Measurements from ENCODE around the gene FSIP1. TPM values are rescaled to one million over a fixed set of nuclear protein-coding genes. Genes with fewer than 3 reads are reported as not detected.

FSIP1 gene
- total RNA-seq, 4 donors from 2014 or later = 1.9 to 8.6 (median 5.6) TPM; not detected in 1

DNA sequence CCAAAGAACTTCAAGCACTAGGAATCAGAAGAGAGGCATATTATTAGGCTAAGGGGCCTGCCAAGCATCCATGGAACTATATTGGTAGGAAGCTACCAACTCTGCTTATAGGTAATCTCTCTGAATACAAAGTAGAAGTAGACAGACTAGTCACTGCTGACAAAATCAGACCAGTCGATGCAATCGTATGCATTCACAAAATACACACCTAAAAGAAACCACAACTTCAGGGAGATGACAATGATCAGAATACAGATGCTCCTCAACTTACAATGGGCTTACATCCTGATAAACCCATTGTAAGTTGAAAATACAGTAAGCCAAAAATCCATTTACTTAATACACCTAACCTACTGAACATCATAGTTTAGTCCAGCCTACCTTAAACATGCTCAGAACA is 94.7 kb downstream of the FSIP1 start:
- TF ChIP-seq POLR2A (IDR thresholded peaks at IDR 0.05) = no peak
- no peak for TF ChIP-seq CTCF (IDR thresholded peaks at IDR 0.05)
- TF ChIP-seq EP300 (IDR thresholded peaks at IDR 0.05; ENCODE audit: low read depth) = no peak
- no peak for TF ChIP-seq POLR2AphosphoS5 (IDR thresholded peaks at IDR 0.05)
- WGBS, 2 donors (ENCODE audit: low coverage in 1 of 2) = 73 to 94% methylated on average over 2 of the region's 2 CpGs
- no peak for DNase-seq

GRCh38 chr15:39685999-39686613 is 96.5 kb downstream of the FSIP1 start:
- DNase-seq = peak; percentile 31
- no peaks in the 10 kb centered on the region for H3K27me3 ChIP-seq
- TF ChIP-seq CTCF (IDR thresholded peaks at IDR 0.05) = peak; percentile 78 to 88 (median 82)
- TF ChIP-seq POLR2A (IDR thresholded peaks at IDR 0.05) = no peak
- no peak for TF ChIP-seq POLR2AphosphoS5 (IDR thresholded peaks at IDR 0.05)
- no peak for TF ChIP-seq EP300 (IDR thresholded peaks at IDR 0.05; ENCODE audit: low read depth)
- WGBS, 2 donors (ENCODE audit: low coverage in 1 of 2) = 25 to 26% methylated on average over 4 of the region's 4 CpGs
- H3K4me3 ChIP-seq = no peak overlapping the region
- intact Hi-C loops (cut with DNase I; ENCODE audit: low total_unique reads) (loop anchor here (2.0 to 10.0 kb wide), 2 partner anchors 71 to 289 kb away; no protein-coding TSS in a partner anchor), in situ Hi-C loops (cut with MboI; ENCODE audit: low pct_ligation_motif_present in 1 of 4, low pct_unique_long_range_greater_than_20kb in 1 of 4, low sequenced_read_pairs in 3 of 4) (no loop called here)
- no peaks in the 10 kb centered on the region for H3K9me3 ChIP-seq
- H3K36me3 ChIP-seq = no peaks in the 10 kb centered on the region
- H3K4me1 ChIP-seq = peaks cover 3 to 10% (median 5%) of the 10 kb centered on the region in 4 donors
- no peak overlapping the region for H3K27ac ChIP-seq

More for the DNA sequence above, 94.7 kb downstream of the FSIP1 start:
- H3K4me1 ChIP-seq = peaks cover 0 to 12% (median 5%) of the 10 kb centered on the region in 4 donors
- in situ Hi-C loops (cut with MboI; ENCODE audit: low pct_ligation_motif_present in 1 of 4, low pct_unique_long_range_greater_than_20kb in 1 of 4, low sequenced_read_pairs in 3 of 4) (no loop called here), intact Hi-C loops (cut with DNase I; ENCODE audit: low total_unique reads) (loop anchor here (2.0 to 10.0 kb wide), 2 partner anchors 69 to 287 kb away; no protein-coding TSS in a partner anchor)
- no peaks in the 10 kb centered on the region for H3K36me3 ChIP-seq
- no peaks in the 10 kb centered on the region for H3K9me3 ChIP-seq
- no peak overlapping the region for H3K4me3 ChIP-seq
- no peaks in the 10 kb centered on the region for H3K27me3 ChIP-seq
- no peak overlapping the region for H3K27ac ChIP-seq

DNA sequence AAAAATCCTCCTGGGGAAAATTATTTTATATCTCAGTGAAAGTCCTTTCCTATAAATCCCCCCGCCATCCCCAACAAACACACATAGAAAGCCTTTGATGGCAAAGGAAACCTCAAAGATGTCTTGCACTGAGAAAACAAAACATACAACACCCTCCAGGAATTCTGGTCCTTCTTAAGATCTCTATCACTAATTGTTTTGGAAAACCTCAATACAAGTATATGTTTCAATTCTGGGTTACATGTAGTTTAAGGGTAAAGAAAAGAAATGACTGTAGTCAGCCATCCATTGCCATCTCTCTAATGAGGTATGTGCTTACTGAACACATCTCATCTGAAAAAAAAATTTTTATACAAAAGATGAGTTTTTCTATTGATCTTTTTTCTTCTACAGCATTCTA is 97.3 kb downstream of the FSIP1 start:
- TF ChIP-seq EP300 (IDR thresholded peaks at IDR 0.05; ENCODE audit: low read depth) = no peak
- no peak for TF ChIP-seq POLR2A (IDR thresholded peaks at IDR 0.05)
- no peak for TF ChIP-seq POLR2AphosphoS5 (IDR thresholded peaks at IDR 0.05)
- no peak for TF ChIP-seq CTCF (IDR thresholded peaks at IDR 0.05)
- H3K4me3 ChIP-seq = no peak overlapping the region
- H3K27me3 ChIP-seq = no peaks in the 10 kb centered on the region
- intact Hi-C loops (cut with DNase I; ENCODE audit: low total_unique reads) = loop anchor here (10.0 kb wide), 1 partner anchor 289 kb away; no protein-coding TSS in a partner anchor
- no peaks in the 10 kb centered on the region for H3K9me3 ChIP-seq
- WGBS, 2 donors (ENCODE audit: low coverage in 1 of 2) = 98 to 100% methylated on average over 1 of the region's 1 CpG
- H3K27ac ChIP-seq = no peak overlapping the region
- DNase-seq = no peak
- no peaks in the 10 kb centered on the region for H3K36me3 ChIP-seq
- in situ Hi-C loops (cut with MboI; ENCODE audit: low pct_ligation_motif_present in 1 of 4, low pct_unique_long_range_greater_than_20kb in 1 of 4, low sequenced_read_pairs in 3 of 4) = no loop called here
- H3K4me1 ChIP-seq = peaks cover 3 to 17% (median 10%) of the 10 kb centered on the region in 4 donors

DNA sequence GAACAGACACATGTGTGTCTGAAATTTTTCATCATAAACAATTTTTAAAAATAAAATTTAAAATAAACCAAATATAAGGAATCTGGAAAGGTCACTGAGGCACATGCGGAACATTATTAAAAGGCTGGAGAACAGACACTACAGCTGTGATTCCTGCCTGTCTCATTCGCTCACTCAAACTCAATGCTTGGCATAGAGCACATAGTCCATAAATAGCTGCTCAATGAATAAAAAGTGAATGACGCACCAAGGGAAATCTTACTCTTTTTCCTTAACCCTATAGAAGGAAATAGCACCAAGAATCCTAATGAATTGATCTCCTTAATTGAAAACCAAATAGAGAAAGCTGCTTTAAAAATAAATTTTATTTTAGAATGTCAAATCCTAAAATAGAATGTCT is 98.4 kb downstream of the FSIP1 start:
- Histone ChIP-seq H3K27me3 (no peaks in the 10 kb centered on the region), H3K4me1 (peaks cover 3 to 18% (median 10%) of the 10 kb centered on the region in 4 donors), H3K9me3 (no peaks in the 10 kb centered on the region), H3K36me3 (no peaks in the 10 kb centered on the region), H3K4me3 (no peak overlapping the region), H3K27ac (no peak overlapping the region)
- intact Hi-C loops (cut with DNase I; ENCODE audit: low total_unique reads) (loop anchor here (10.0 kb wide), 1 partner anchor 291 kb away; no protein-coding TSS in a partner anchor), in situ Hi-C loops (cut with MboI; ENCODE audit: low pct_ligation_motif_present in 1 of 4, low pct_unique_long_range_greater_than_20kb in 1 of 4, low sequenced_read_pairs in 3 of 4) (no loop called here)
- no peak for DNase-seq
- TF ChIP-seq POLR2AphosphoS5 (IDR thresholded peaks at IDR 0.05) (no peak), POLR2A (IDR thresholded peaks at IDR 0.05) (no peak), CTCF (IDR thresholded peaks at IDR 0.05) (no peak), EP300 (IDR thresholded peaks at IDR 0.05; ENCODE audit: low read depth) (no peak)
- 58 to 76% methylated on average over 2 to 3 of the region's 3 CpGs for WGBS, 2 donors (ENCODE audit: low coverage in 1 of 2)
